Endodermal cell (in vitro differentiated cells): Measurements from ENCODE around the gene SLC18B1. TPM values are rescaled to one million over a fixed set of nuclear protein-coding genes. Genes with fewer than 3 reads are reported as not detected.

Source experiments
- DNase-seq: peaks from one replicate; pipeline ENCODE4 v3.0.0-alpha.2; 2017
- H3K27ac ChIP-seq: 2 replicates; pipeline ENCODE4 v1.5.1; 2013; ENCODE audit warnings: mild to moderate bottlenecking, low read depth, low read length, moderate library complexity
- H3K27me3 ChIP-seq: 2 replicates; pipeline ENCODE4 v1.6.1; 2013; ENCODE audit warnings: mild to moderate bottlenecking, low read length, moderate library complexity; ENCODE audit not compliant: insufficient read depth, control insufficient read depth, poor library complexity, severe bottlenecking
- H3K36me3 ChIP-seq: 2 replicates; pipeline ENCODE4 v1.7.0; 2013; ENCODE audit warnings: mild to moderate bottlenecking, low read length, moderate library complexity; ENCODE audit not compliant: control insufficient read depth, insufficient read depth
- H3K4me1 ChIP-seq: one replicate; pipeline ENCODE4 v1.7.0; 2013; ENCODE audit warnings: low read length; ENCODE audit not compliant: control insufficient read depth, insufficient read depth
- H3K4me3 ChIP-seq: 2 replicates; pipeline ENCODE4 v1.5.1; 2013; ENCODE audit warnings: mild to moderate bottlenecking, low read length, moderate library complexity
- H3K9ac ChIP-seq: 2 replicates; pipeline ENCODE4 v1.6.1; 2013; ENCODE audit warnings: mild to moderate bottlenecking, low read length, moderate library complexity; ENCODE audit not compliant: poor library complexity, severe bottlenecking; ENCODE audit errors: extremely low read depth
- H3K9me3 ChIP-seq: 2 replicates; pipeline ENCODE4 v1.6.1; 2013; ENCODE audit warnings: mild to moderate bottlenecking, low read length, moderate library complexity; ENCODE audit not compliant: control insufficient read depth
- H3K27ac Mint-ChIP-seq: 2 replicates; pipeline ENCODE4 v1.8.0; 2020; ENCODE audit warnings: mixed read lengths
- H3K27me3 Mint-ChIP-seq: 2 replicates; pipeline ENCODE4 v1.8.0; 2021; ENCODE audit warnings: mild to moderate bottlenecking, mixed read lengths; ENCODE audit not compliant: insufficient read depth
- H3K36me3 Mint-ChIP-seq: 2 replicates; pipeline ENCODE4 v1.8.0; 2020; ENCODE audit warnings: low read depth, mixed read lengths
- H3K4me1 Mint-ChIP-seq: 2 replicates; pipeline ENCODE4 v1.8.0; 2020; ENCODE audit warnings: mixed read lengths
- H3K4me3 Mint-ChIP-seq: 2 replicates; pipeline ENCODE4 v1.8.0; 2020; ENCODE audit warnings: mild to moderate bottlenecking, moderate library complexity, mixed read lengths
- H3K9me3 Mint-ChIP-seq: 2 replicates; pipeline ENCODE4 v1.8.0; 2020; ENCODE audit warnings: mild to moderate bottlenecking, mixed read lengths
- WGBS, 2 experiments: methylation state at CpG; one replicate each; pipeline versions ENCODE4 v1.1.5 to v1.1.7; 2013; ENCODE audit warnings: missing lambda C conversion rate in 2 of 2, mixed read lengths in 1 of 2; ENCODE audit not compliant: insufficient coverage in 1 of 2, insufficient read length in 1 of 2; 5-methylcytosine and 5-hydroxymethylcytosine counted together
- total RNA-seq, 2 donors: library from RNA; stranded (reverse); fragmentation: NEBNext Ultra II Directional in 1 of 2; extraction: Animal tissue kit (Norgen Biotek cat#: 25700) in 1 of 2; gene quantifications; 2 replicates in 1 of 2; 3 replicates in 1 of 2; pipeline ENCODE4 v1.2.1, GENCODE V29; 2021
- TF ChIP-seq, protein P1 (sequence below): fragments of 200-600 bp; sonication (generic); conservative IDR thresholded peaks from 2 replicates; pipeline ENCODE4 v1.5.0; 2021; ENCODE audit warnings: antibody characterized with exemption, mild to moderate bottlenecking

The SLC18B1 gene
- total RNA-seq, 2 donors from 2014 or later, result 10.9 to 15.3 TPM

DNA sequence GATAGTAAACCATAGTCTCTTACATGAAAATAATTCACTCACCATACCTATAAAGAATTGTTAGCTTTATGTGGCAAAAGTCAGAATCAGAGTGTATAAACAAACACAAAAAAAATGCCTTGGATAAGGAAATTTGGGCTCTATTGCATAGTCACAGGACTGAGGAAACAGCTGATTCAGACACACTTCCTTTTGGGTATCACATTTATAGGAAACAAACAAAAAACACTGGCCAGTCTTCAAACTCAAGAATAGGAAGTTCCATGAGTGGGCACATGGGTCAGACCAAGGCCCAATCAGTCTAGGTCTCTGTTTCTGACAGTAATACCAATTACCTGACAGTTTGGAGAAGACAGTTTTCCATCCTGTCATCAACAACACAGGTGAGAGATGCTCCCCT lies 8.0 kb downstream of the SLC18B1 start:
- no peaks in the 10 kb centered on the region for H3K9me3 ChIP-seq
- H3K4me1 ChIP-seq, result no peaks in the 10 kb centered on the region
- H3K4me3 ChIP-seq, result no peak overlapping the region
- H3K27ac ChIP-seq, result no peak overlapping the region
- Mint-ChIP-seq H3K4me1 (no peaks in the 10 kb centered on the region), H3K9me3 (no peaks in the 10 kb centered on the region), H3K27ac (no peak overlapping the region), H3K4me3 (no peak overlapping the region), H3K36me3 (peaks cover 35% of the 10 kb centered on the region), H3K27me3 (no peaks in the 10 kb centered on the region)
- no peak overlapping the region for H3K9ac ChIP-seq
- H3K36me3 ChIP-seq, result no peaks in the 10 kb centered on the region
- DNase-seq, result no peak
- no peaks in the 10 kb centered on the region for H3K27me3 ChIP-seq
- TF ChIP-seq, protein P1, sequence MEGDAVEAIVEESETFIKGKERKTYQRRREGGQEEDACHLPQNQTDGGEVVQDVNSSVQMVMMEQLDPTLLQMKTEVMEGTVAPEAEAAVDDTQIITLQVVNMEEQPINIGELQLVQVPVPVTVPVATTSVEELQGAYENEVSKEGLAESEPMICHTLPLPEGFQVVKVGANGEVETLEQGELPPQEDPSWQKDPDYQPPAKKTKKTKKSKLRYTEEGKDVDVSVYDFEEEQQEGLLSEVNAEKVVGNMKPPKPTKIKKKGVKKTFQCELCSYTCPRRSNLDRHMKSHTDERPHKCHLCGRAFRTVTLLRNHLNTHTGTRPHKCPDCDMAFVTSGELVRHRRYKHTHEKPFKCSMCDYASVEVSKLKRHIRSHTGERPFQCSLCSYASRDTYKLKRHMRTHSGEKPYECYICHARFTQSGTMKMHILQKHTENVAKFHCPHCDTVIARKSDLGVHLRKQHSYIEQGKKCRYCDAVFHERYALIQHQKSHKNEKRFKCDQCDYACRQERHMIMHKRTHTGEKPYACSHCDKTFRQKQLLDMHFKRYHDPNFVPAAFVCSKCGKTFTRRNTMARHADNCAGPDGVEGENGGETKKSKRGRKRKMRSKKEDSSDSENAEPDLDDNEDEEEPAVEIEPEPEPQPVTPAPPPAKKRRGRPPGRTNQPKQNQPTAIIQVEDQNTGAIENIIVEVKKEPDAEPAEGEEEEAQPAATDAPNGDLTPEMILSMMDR, result no peak

DNA sequence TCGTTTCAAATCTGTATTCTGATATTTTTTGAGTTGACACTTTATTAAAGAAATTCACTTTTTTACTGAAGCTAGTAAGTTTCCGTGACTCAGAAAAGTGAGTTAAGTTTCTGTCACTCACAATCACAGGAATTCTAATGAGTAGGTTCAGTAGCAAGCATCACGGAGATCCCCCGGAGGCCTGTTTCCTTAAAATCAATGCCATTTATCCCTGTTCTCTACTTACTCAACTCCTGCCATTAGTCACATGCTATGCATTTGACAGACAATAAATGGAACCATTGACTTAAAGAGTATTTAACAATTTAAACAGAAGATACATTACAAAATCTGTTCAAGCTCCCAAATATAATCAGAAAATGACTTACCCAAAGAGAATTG lies 9.1 kb downstream of the SLC18B1 start:
- no peaks in the 10 kb centered on the region for H3K27me3 Mint-ChIP-seq
- TF ChIP-seq, protein P1, result no peak
- Histone ChIP-seq H3K27me3 (no peaks in the 10 kb centered on the region), H3K9me3 (no peaks in the 10 kb centered on the region), H3K36me3 (no peaks in the 10 kb centered on the region), H3K4me3 (no peak overlapping the region), H3K27ac (no peak overlapping the region), H3K9ac (no peak overlapping the region), H3K4me1 (no peaks in the 10 kb centered on the region)
- H3K36me3 Mint-ChIP-seq, result peaks cover 35% of the 10 kb centered on the region
- no peak for DNase-seq
- no peaks in the 10 kb centered on the region for H3K9me3 Mint-ChIP-seq
- H3K4me1 Mint-ChIP-seq, result no peaks in the 10 kb centered on the region
- H3K4me3 Mint-ChIP-seq, result no peak overlapping the region
- 86 to 91% methylated on average over 1 to 4 of the region's 4 CpGs for whole genome bisulfite sequencing, 2 experiments
- no peak overlapping the region for H3K27ac Mint-ChIP-seq

DNA sequence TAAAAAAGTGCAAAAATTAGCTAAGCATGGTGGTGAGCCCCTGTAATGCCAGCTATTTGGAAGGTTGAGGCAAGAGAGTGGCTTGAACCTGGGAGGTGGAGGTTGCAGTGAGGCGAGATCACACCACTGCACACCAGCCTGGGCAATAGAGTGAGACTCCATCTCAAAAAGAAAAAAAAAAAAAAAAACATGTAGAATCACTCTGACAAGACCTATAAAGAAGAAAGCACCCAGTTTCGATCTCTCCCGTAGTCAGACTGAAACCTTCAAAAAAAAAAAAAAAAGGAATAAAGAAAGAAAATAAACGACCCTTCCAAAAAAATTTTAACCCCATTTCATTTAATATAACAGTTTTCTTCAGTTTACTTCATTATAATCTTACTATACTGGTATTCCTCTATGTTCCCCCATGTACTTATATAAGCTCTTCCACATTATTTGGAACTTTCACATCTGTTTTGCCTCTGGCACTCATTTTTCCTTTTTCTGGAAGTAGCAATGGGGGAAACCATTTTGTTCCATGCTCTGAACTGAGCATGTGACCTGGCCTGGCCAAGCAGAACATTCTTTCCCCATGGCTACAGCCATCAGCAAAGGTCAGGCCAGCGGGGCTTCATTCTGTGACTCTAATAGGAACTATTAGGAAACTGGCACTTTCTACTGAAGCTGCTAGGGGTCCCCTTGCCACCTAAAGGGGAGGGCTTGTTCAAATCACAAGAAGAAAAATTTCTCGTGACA lies 9.6 kb downstream of the SLC18B1 start:
- no peaks in the 10 kb centered on the region for H3K9me3 Mint-ChIP-seq
- TF ChIP-seq, protein P1, result no peak
- Histone ChIP-seq H3K36me3 (no peaks in the 10 kb centered on the region), H3K9me3 (no peaks in the 10 kb centered on the region), H3K9ac (no peak overlapping the region), H3K4me3 (no peak overlapping the region), H3K4me1 (no peaks in the 10 kb centered on the region), H3K27me3 (no peaks in the 10 kb centered on the region), H3K27ac (no peak overlapping the region)
- H3K27ac Mint-ChIP-seq, result no peak overlapping the region
- WGBS, 2 experiments, result 90 to 93% methylated on average over 2 to 6 of the region's 6 CpGs
- no peak overlapping the region for H3K4me3 Mint-ChIP-seq
- H3K27me3 Mint-ChIP-seq, result no peaks in the 10 kb centered on the region
- peaks cover 35% of the 10 kb centered on the region for H3K36me3 Mint-ChIP-seq
- H3K4me1 Mint-ChIP-seq, result no peaks in the 10 kb centered on the region
- no peak for DNase-seq
